ENCODE results near the gene ADAMTS13. TPM values are rescaled to one million over a fixed set of nuclear protein-coding genes. Genes with fewer than 3 reads are reported as not detected.

The ADAMTS13 gene
- total RNA-seq, 4 donors from 2014 or later = 1.1 to 2.7 (median 1.8) TPM

GRCh38 chr9:133464638-133465037 is 42.5 kb downstream of the ADAMTS13 start:
- intact Hi-C loops (cut with DNase I; ENCODE audit: low total_unique reads) = no loop called here
- no peak overlapping the region for H3K4me3 ChIP-seq (ENCODE audit: low read depth, poor library complexity, severe bottlenecking)
- no peak for TF ChIP-seq POLR2A (IDR thresholded peaks at IDR 0.05)
- no peak for TF ChIP-seq CTCF (IDR thresholded peaks at IDR 0.05)
- no peak for DNase-seq (ENCODE audit: low spot score in 2 of 2)
- whole genome bisulfite sequencing, 2 donors = 93 to 95% methylated on average over 10 of the region's 10 CpGs

- intact Hi-C loops (cut with DNase I; ENCODE audit: low total_unique reads) = no loop called here
- WGBS, 2 donors = 81 to 84% methylated on average over 6 of the region's 6 CpGs
- DNase-seq (ENCODE audit: low spot score in 2 of 2) = no peak
- H3K4me3 ChIP-seq (ENCODE audit: low read depth, poor library complexity, severe bottlenecking) = no peak overlapping the region
- no peak for TF ChIP-seq POLR2A (IDR thresholded peaks at IDR 0.05)
- TF ChIP-seq CTCF (IDR thresholded peaks at IDR 0.05) = no peak
These were observed 43.8 kb downstream of the ADAMTS13 start for GRCh38 chr9:133465984-133466383.

GRCh38 chr9:133467101-133467500 is 44.9 kb downstream of the ADAMTS13 start:
- no peak overlapping the region for H3K4me3 ChIP-seq (ENCODE audit: low read depth, poor library complexity, severe bottlenecking)
- TF ChIP-seq CTCF (IDR thresholded peaks at IDR 0.05) = no peak
- no peak for TF ChIP-seq POLR2A (IDR thresholded peaks at IDR 0.05)
- DNase-seq (ENCODE audit: low spot score in 2 of 2) = no peak
- intact Hi-C loops (cut with DNase I; ENCODE audit: low total_unique reads) = no loop called here
- WGBS, 2 donors = 83 to 90% methylated on average over 10 of the region's 10 CpGs

- WGBS, 2 donors = 92 to 93% methylated on average over 11 of the region's 11 CpGs
- no peak for DNase-seq (ENCODE audit: low spot score in 2 of 2)
- TF ChIP-seq CTCF (IDR thresholded peaks at IDR 0.05) (no peak), POLR2A (IDR thresholded peaks at IDR 0.05) (no peak)
- H3K4me3 ChIP-seq (ENCODE audit: low read depth, poor library complexity, severe bottlenecking) = no peak overlapping the region
- intact Hi-C loops (cut with DNase I; ENCODE audit: low total_unique reads) = no loop called here
These were observed 46.2 kb downstream of the ADAMTS13 start for GRCh38 chr9:133468374-133468773.

GRCh38 chr9:133468777-133469421 is 46.7 kb downstream of the ADAMTS13 start:
- intact Hi-C loops (cut with DNase I; ENCODE audit: low total_unique reads) = no loop called here
- no peak for TF ChIP-seq CTCF (IDR thresholded peaks at IDR 0.05)
- TF ChIP-seq POLR2A (IDR thresholded peaks at IDR 0.05) = no peak
- DNase-seq (ENCODE audit: low spot score in 2 of 2) = no peak
- 89 to 98% methylated on average over 5 to 6 of the region's 6 CpGs for WGBS, 2 donors
- no peak overlapping the region for H3K4me3 ChIP-seq (ENCODE audit: low read depth, poor library complexity, severe bottlenecking)

GRCh38 chr9:133470427-133470924 is 48.3 kb downstream of the ADAMTS13 start:
- DNase-seq (ENCODE audit: low spot score in 2 of 2) = no peak
- TF ChIP-seq CTCF (IDR thresholded peaks at IDR 0.05) = no peak
- TF ChIP-seq POLR2A (IDR thresholded peaks at IDR 0.05) = no peak
- WGBS, 2 donors = 86 to 87% methylated on average over 15 to 16 of the region's 16 CpGs
- H3K4me3 ChIP-seq (ENCODE audit: low read depth, poor library complexity, severe bottlenecking) = no peak overlapping the region
- intact Hi-C loops (cut with DNase I; ENCODE audit: low total_unique reads) = no loop called here
